HG03066 (cell line): ENCODE measurements around the gene KIF14.

Source experiments
- ATAC-seq: cut with Tn5 transposase; IDR thresholded peaks from one replicate; pipeline ENCODE4 v1.9.1; 2021; ENCODE audit warnings: low read depth; ENCODE audit not compliant: unreplicated experiment

KIF14 gene

GRCh38 chr1:200620273-200621131, at the start of gene KIF14:
Gene KIF14 (minus strand): TSS chr1:200620751. CDS start chr1:200618723, 2,028 bp downstream.
- peak; percentile 97 for ATAC-seq

GRCh38 chr1:200669314-200670241, 49.0 kb upstream of the KIF14 start, which contains the start of gene DDX59:
Gene DDX59 (minus strand): TSS chr1:200669907. CDS start chr1:200666740, 3,167 bp downstream.
- peak; percentile 86 for ATAC-seq

GRCh38 chr1:200668514-200669313, 48.2 kb upstream of the KIF14 start:
- no peak for ATAC-seq

- ATAC-seq = no peak
Measured at GRCh38 chr1:200666309-200666708, 45.8 kb upstream of the KIF14 start.

- no peak for ATAC-seq
Measured at GRCh38 chr1:200665861-200666260, 45.3 kb upstream of the KIF14 start.

GRCh38 chr1:200660719-200661118, 40.2 kb upstream of the KIF14 start:
- ATAC-seq = no peak

- no peak for ATAC-seq
Measured at GRCh38 chr1:200659269-200659668, 38.7 kb upstream of the KIF14 start.

GRCh38 chr1:200658037-200658818, 37.7 kb upstream of the KIF14 start:
- ATAC-seq = no peak

GRCh38 chr1:200654660-200655059, 34.1 kb upstream of the KIF14 start:
- peak; percentile 90 for ATAC-seq

GRCh38 chr1:200653022-200653462, 32.5 kb upstream of the KIF14 start:
- ATAC-seq = peak; percentile 41

- no peak for ATAC-seq
Measured at GRCh38 chr1:200652378-200652777, 31.8 kb upstream of the KIF14 start.

GRCh38 chr1:200646515-200646914, 26.0 kb upstream of the KIF14 start:
- ATAC-seq = no peak

GRCh38 chr1:200644021-200644420, 23.5 kb upstream of the KIF14 start:
- no peak for ATAC-seq

- ATAC-seq = no peak
Measured at GRCh38 chr1:200642481-200642880, 21.9 kb upstream of the KIF14 start.

- no peak for ATAC-seq
Measured at GRCh38 chr1:200640963-200641401, 20.4 kb upstream of the KIF14 start.

GRCh38 chr1:200640373-200640962, 19.9 kb upstream of the KIF14 start:
- no peak for ATAC-seq

GRCh38 chr1:200638073-200638472, 17.5 kb upstream of the KIF14 start:
- no peak for ATAC-seq

- ATAC-seq = no peak
Measured at GRCh38 chr1:200636681-200637080, 16.1 kb upstream of the KIF14 start.
